ENCODE results near the gene ADARB2. TPM values are rescaled to one million over a fixed set of nuclear protein-coding genes. Genes with fewer than 3 reads are reported as not detected.

The ADARB2 gene
- polyA plus RNA-seq, 3 donors, result not detected

DNA sequence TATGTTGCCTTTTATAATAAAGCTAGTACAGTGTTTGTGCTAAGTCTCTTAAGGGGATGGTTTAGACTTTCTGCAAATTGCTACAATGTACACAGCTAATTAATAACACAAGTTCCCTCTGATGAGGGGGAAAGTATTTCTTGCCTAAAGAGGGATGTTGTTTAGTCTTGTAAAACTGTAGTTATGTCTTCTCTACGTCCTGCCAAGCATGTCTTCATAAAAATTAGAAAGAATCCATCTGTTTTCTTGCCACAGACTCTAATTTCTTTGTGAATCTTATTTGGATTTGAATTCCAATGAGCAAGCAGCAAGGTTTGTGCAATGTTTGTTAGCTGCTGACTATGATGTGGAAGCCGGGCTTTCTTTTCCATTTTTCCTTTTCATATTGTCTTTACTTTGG lies 28.2 kb downstream of the ADARB2 start:
- no peaks in the 10 kb centered on the region for H3K36me3 Mint-ChIP-seq
- TF ChIP-seq CTCF (IDR thresholded peaks at IDR 0.05), result no peak
- Histone ChIP-seq H3K36me3 (replicated peaks in 1 of 2; ENCODE audit: control insufficient read depth in 1 of 2, insufficient read depth in 2 of 2, low read length in 2 of 2) (no peaks in the 10 kb centered on the region), H3K9me3 (replicated peaks in 1 of 2; ENCODE audit: control insufficient read depth in 1 of 2, insufficient read depth in 1 of 2, low read length in 2 of 2) (peaks cover 0 to 16% of the 10 kb centered on the region in 2 donors), H3K27ac (ENCODE audit: low read depth in 1 of 2, low read length in 2 of 2) (no peak overlapping the region), H2AFZ (ENCODE audit: insufficient read depth, low read depth, low read length, poor library complexity, severe bottlenecking) (no peak overlapping the region), H3K27me3 (ENCODE audit: control insufficient read depth in 2 of 2, insufficient read depth in 2 of 2, low read length in 2 of 2) (no peaks in the 10 kb centered on the region), H4K20me1 (ENCODE audit: insufficient read depth, low read length) (no peaks in the 10 kb centered on the region), H3K4me2 (replicated peaks; ENCODE audit: extremely low read depth, low read length, poor library complexity, severe bottlenecking) (no peak overlapping the region), H3K9ac (ENCODE audit: insufficient read depth, low read length, poor library complexity, severe bottlenecking) (no peak overlapping the region), H3K4me1 (ENCODE audit: control insufficient read depth in 1 of 2, insufficient read depth in 2 of 2, low read length in 2 of 2) (no peaks in the 10 kb centered on the region), H3K4me3 (replicated peaks in 1 of 3; ENCODE audit: low read depth in 2 of 3, low read length in 3 of 3) (no peak overlapping the region), H3K79me2 (ENCODE audit: insufficient read depth, low read length) (no peaks in the 10 kb centered on the region)
- no CpG with 5 or more reads among the region's 2 CpGs for WGBS (ENCODE audit: insufficient coverage)
- H3K9me3 Mint-ChIP-seq, result peaks cover 3 to 15% (median 8%) of the 10 kb centered on the region in 7 donors
- intact Hi-C loops (cut with micrococcal nuclease), result no loop called here
- DNase-seq, result no peak
- peaks cover 7 to 14% (median 7%) of the 10 kb centered on the region in 3 donors for H3K27me3 Mint-ChIP-seq (ENCODE audit: low read depth in 3 of 3)
- no peak overlapping the region for H3K4me3 Mint-ChIP-seq
- peaks cover 2% of the 10 kb centered on the region for H3K4me1 Mint-ChIP-seq
- no peak overlapping the region for H3K27ac Mint-ChIP-seq

- Mint-ChIP-seq H3K27me3 (ENCODE audit: low read depth in 3 of 3) (peaks cover 7 to 13% (median 7%) of the 10 kb centered on the region in 3 donors), H3K4me3 (no peak overlapping the region), H3K9me3 (peaks cover 3 to 17% (median 8%) of the 10 kb centered on the region in 7 donors), H3K36me3 (no peaks in the 10 kb centered on the region), H3K4me1 (peaks cover 2% of the 10 kb centered on the region), H3K27ac (no peak overlapping the region)
- H4K20me1 ChIP-seq (ENCODE audit: insufficient read depth, low read length), result no peaks in the 10 kb centered on the region
- intact Hi-C loops (cut with micrococcal nuclease), result no loop called here
- H3K9ac ChIP-seq (ENCODE audit: insufficient read depth, low read length, poor library complexity, severe bottlenecking), result no peak overlapping the region
- no peak overlapping the region for H2AFZ ChIP-seq (ENCODE audit: insufficient read depth, low read depth, low read length, poor library complexity, severe bottlenecking)
- no CpG with 5 or more reads among the region's 7 CpGs for WGBS (ENCODE audit: insufficient coverage)
- no peaks in the 10 kb centered on the region for H3K4me1 ChIP-seq (ENCODE audit: control insufficient read depth in 1 of 2, insufficient read depth in 2 of 2, low read length in 2 of 2)
- no peak for TF ChIP-seq CTCF (IDR thresholded peaks at IDR 0.05)
- DNase-seq, result no peak
- no peaks in the 10 kb centered on the region for H3K36me3 ChIP-seq (replicated peaks in 1 of 2; ENCODE audit: control insufficient read depth in 1 of 2, insufficient read depth in 2 of 2, low read length in 2 of 2)
- H3K27me3 ChIP-seq (ENCODE audit: control insufficient read depth in 2 of 2, insufficient read depth in 2 of 2, low read length in 2 of 2), result no peaks in the 10 kb centered on the region
- H3K4me2 ChIP-seq (replicated peaks; ENCODE audit: extremely low read depth, low read length, poor library complexity, severe bottlenecking), result no peak overlapping the region
- H3K9me3 ChIP-seq (replicated peaks in 1 of 2; ENCODE audit: control insufficient read depth in 1 of 2, insufficient read depth in 1 of 2, low read length in 2 of 2), result peaks cover 0 to 20% of the 10 kb centered on the region in 2 donors
- no peak overlapping the region for H3K4me3 ChIP-seq (replicated peaks in 1 of 3; ENCODE audit: low read depth in 2 of 3, low read length in 3 of 3)
- no peak overlapping the region for H3K27ac ChIP-seq (ENCODE audit: low read depth in 1 of 2, low read length in 2 of 2)
- H3K79me2 ChIP-seq (ENCODE audit: insufficient read depth, low read length), result no peaks in the 10 kb centered on the region
Observed at GRCh38 chr10:1708746-1709145, 28.6 kb downstream of the ADARB2 start.
